Measurements from ENCODE around the gene FAM171A2. TPM values are rescaled to one million over a fixed set of nuclear protein-coding genes. Genes with fewer than 3 reads are reported as not detected.

Gene FAM171A2
- total and polyA plus RNA-seq, 2 donors from 2014 or later, result 0.94 to 1.6 TPM

- Histone ChIP-seq H3K27ac (ENCODE audit: low read depth in 2 of 2, low read length in 2 of 2) (peak overlapping the region in 1 of 2 donors; percentile 63), H3K4me3 (ENCODE audit: low read length in 3 of 3) (peak overlapping the region in 2 of 3 donors; percentile 16 to 49), H3K9me3 (ENCODE audit: control insufficient read depth in 2 of 3, insufficient read depth in 1 of 3, low read length in 3 of 3) (no peaks in the 10 kb centered on the region), H3K36me3 (ENCODE audit: control insufficient read depth in 2 of 3, insufficient read depth in 3 of 3, low read length in 3 of 3) (peaks cover 0 to 6% (median 2%) of the 10 kb centered on the region in 3 donors), H3K9ac (ENCODE audit: low read length in 3 of 3) (no peak overlapping the region), H3K4me1 (ENCODE audit: control insufficient read depth in 2 of 3, insufficient read depth in 2 of 3, low read depth in 1 of 3, low read length in 3 of 3) (peaks cover 0 to 16% (median 0%) of the 10 kb centered on the region in 3 donors), H3K27me3 (ENCODE audit: control insufficient read depth, insufficient read depth, low read length) (no peaks in the 10 kb centered on the region)
- peak; percentile 53 for TF ChIP-seq CTCF (IDR thresholded peaks at IDR 0.05; ENCODE audit: borderline replicate concordance, extremely low read depth, insufficient read depth)
- FAIRE-seq, result no peak
- intact Hi-C loops (cut with DNase I), result loop anchor here (5.0 kb wide), 1 partner anchor 115 kb away; no protein-coding TSS in a partner anchor
- peak; percentile 97 to 99 (median 98) for DNase-seq
These were observed 36.7 kb downstream of the FAM171A2 start for GRCh38 chr17:44326861-44327444.

- peak; percentile 95 to 98 (median 96) for DNase-seq
- H3K27ac ChIP-seq (ENCODE audit: low read depth in 2 of 2, low read length in 2 of 2), result peak within 1 kb of the TSS; percentile 94 to 97
- no peaks in the 10 kb centered on the region for H3K9me3 ChIP-seq (ENCODE audit: control insufficient read depth in 2 of 3, insufficient read depth in 1 of 3, low read length in 3 of 3)
- peak within 1 kb of the TSS; percentile 60 to 80 (median 77) for H3K4me3 ChIP-seq (ENCODE audit: low read length in 3 of 3)
- peaks cover 0 to 14% (median 0%) of the 10 kb centered on the region in 3 donors for H3K4me1 ChIP-seq (ENCODE audit: control insufficient read depth in 2 of 3, insufficient read depth in 2 of 3, low read depth in 1 of 3, low read length in 3 of 3)
- H3K27me3 ChIP-seq (ENCODE audit: control insufficient read depth, insufficient read depth, low read length), result no peaks in the 10 kb centered on the region
- TF ChIP-seq CTCF (IDR thresholded peaks at IDR 0.05; ENCODE audit: borderline replicate concordance, extremely low read depth, insufficient read depth), result peak; percentile 10
- intact Hi-C loops (cut with DNase I), result loop anchor here (5.0 kb wide), 1 partner anchor 112 kb away; no protein-coding TSS in a partner anchor
- FAIRE-seq, result no peak
- H3K9ac ChIP-seq (ENCODE audit: low read length in 3 of 3), result peak within 1 kb of the TSS; percentile 22 to 88 (median 78)
- peaks cover 0 to 25% (median 16%) of the 10 kb centered on the region in 3 donors for H3K36me3 ChIP-seq (ENCODE audit: control insufficient read depth in 2 of 3, insufficient read depth in 3 of 3, low read length in 3 of 3)
These were observed 38.9 kb downstream of the FAM171A2 start, which contains the start of gene SLC25A39 for GRCh38 chr17:44324571-44325275. Gene SLC25A39, minus strand, starts transcription at chr17:44324823. Its CDS starts 1,261 bp downstream, at chr17:44323562.

- H3K4me3 ChIP-seq (ENCODE audit: low read length in 3 of 3), result peak overlapping the region; percentile 60 to 80 (median 77)
- peak overlapping the region; percentile 15 to 86 (median 78) for H3K9ac ChIP-seq (ENCODE audit: low read length in 3 of 3)
- peak overlapping the region; percentile 32 to 48 for H3K27ac ChIP-seq (ENCODE audit: low read depth in 2 of 2, low read length in 2 of 2)
- H3K9me3 ChIP-seq (ENCODE audit: control insufficient read depth in 2 of 3, insufficient read depth in 1 of 3, low read length in 3 of 3), result no peaks in the 10 kb centered on the region
- peak in 3 of 5 donors; percentile 22 to 72 (median 38) for DNase-seq
- FAIRE-seq, result no peak
- TF ChIP-seq CTCF (IDR thresholded peaks at IDR 0.05; ENCODE audit: borderline replicate concordance, extremely low read depth, insufficient read depth), result no peak
- intact Hi-C loops (cut with DNase I), result no loop called here
- H3K4me1 ChIP-seq (ENCODE audit: control insufficient read depth in 2 of 3, insufficient read depth in 2 of 3, low read depth in 1 of 3, low read length in 3 of 3), result peaks cover 0 to 14% (median 0%) of the 10 kb centered on the region in 3 donors
- H3K27me3 ChIP-seq (ENCODE audit: control insufficient read depth, insufficient read depth, low read length), result no peaks in the 10 kb centered on the region
- H3K36me3 ChIP-seq (ENCODE audit: control insufficient read depth in 2 of 3, insufficient read depth in 3 of 3, low read length in 3 of 3), result peaks cover 0 to 25% (median 16%) of the 10 kb centered on the region in 3 donors
These were observed 39.5 kb downstream of the FAM171A2 start for GRCh38 chr17:44324092-44324570.
